Myocyte (in vitro differentiated cells): ENCODE measurements around the gene CRHBP. TPM values are rescaled to one million over a fixed set of nuclear protein-coding genes. Genes with fewer than 3 reads are reported as not detected.

Source experiments
- DNase-seq: peaks from one replicate; pipeline ENCODE4 v3.0.0-alpha.2; 2012; ENCODE audit warnings: low read depth
- total RNA-seq: library from RNA; depleted of rRNA; stranded (reverse); fragments of >200 nt; gene quantifications from 2 replicates; pipeline ENCODE4 v1.2.3, GENCODE V29; 2014

The CRHBP gene
- total RNA-seq, 1 donor from 2014 or later: 1.3 TPM

GRCh38 chr5:77015938-77016569 is 63.2 kb downstream of the CRHBP start:
- DNase-seq: peak; percentile 64

DNA sequence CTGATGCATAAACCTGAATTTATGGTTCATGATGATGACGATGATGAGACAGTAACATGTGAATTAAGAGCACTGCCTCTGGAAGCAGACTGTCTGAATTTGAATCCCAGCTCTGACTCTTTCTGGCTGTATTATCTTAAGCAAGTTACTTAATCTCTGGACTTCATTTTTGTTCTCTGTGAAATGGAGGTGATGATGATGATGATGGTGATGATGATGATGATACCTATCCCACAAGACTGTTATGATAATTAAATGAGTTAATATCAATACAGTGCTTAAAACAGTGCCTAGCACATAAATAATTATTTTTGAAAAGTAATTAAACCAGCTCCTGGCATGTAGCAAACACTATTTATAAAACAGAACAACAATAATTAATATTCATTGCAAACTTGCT is 64.1 kb downstream of the CRHBP start:
- DNase-seq: no peak

DNA sequence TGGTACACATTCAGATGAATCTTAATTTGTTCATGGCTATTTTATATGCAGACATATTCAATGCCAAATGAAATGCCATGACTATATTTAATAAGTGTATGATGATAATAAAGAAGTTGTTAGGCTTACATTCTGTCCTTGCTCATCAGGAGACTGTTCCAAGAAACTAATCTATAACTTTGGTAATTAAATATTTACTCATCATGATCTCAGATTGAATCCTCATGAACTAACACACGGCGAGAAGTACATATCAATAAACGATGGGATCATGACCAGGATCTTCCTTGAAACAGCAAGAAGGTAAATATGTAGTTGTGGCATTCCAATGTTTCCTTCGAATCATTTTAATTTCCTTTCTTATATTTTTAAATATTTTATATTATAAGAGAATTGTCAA is 64.8 kb downstream of the CRHBP start:
- DNase-seq: no peak

Other genes with a start within 250 kb of the CRHBP start
- 9.0 and 10.1 TPM in 2 replicates for gene F2R, start 236.9 kb upstream of the CRHBP start, total RNA-seq
- gene F2RL1, start 134.0 kb upstream of the CRHBP start, total RNA-seq: not detected in 2 replicates
- not detected in 2 replicates for gene S100Z, start 103.0 kb upstream of the CRHBP start, total RNA-seq
- gene AGGF1, start 77.4 kb downstream of the CRHBP start, total RNA-seq: 28.1 and 36.7 TPM in 2 replicates
- gene ZBED3, start 134.2 kb downstream of the CRHBP start, total RNA-seq: 0.53 and 0.68 TPM in 2 replicates